Measurements from ENCODE around the gene STAC2.

- TF ChIP-seq CTCF (IDR thresholded peaks at IDR 0.05) (no peak), POLR2A (IDR thresholded peaks at IDR 0.05) (no peak), POLR2AphosphoS5 (IDR thresholded peaks at IDR 0.05) (no peak), EP300 (IDR thresholded peaks at IDR 0.05) (no peak)
Measured at GRCh38 chr17:39195568-39196160, 30.1 kb downstream of the STAC2 start.

All from sigmoid colon (tissue), 4 donors.